HTERT RPE-1 (cell line): Measurements from ENCODE around the gene ZNF280D.
"Not testable (repeated sequence)": the region's sequence is repeated elsewhere in the genome, so short reads cannot be mapped to it uniquely, and the experiment has no call there.

Source experiments
- in situ Hi-C: fragments of 300-500 bp; cut with MboI; formaldehyde crosslinking; loops from 4 replicates; pipeline ENCODE4 v1.14.3; 2020; ENCODE audit warnings: low sequenced_read_pairs

ZNF280D gene

DNA sequence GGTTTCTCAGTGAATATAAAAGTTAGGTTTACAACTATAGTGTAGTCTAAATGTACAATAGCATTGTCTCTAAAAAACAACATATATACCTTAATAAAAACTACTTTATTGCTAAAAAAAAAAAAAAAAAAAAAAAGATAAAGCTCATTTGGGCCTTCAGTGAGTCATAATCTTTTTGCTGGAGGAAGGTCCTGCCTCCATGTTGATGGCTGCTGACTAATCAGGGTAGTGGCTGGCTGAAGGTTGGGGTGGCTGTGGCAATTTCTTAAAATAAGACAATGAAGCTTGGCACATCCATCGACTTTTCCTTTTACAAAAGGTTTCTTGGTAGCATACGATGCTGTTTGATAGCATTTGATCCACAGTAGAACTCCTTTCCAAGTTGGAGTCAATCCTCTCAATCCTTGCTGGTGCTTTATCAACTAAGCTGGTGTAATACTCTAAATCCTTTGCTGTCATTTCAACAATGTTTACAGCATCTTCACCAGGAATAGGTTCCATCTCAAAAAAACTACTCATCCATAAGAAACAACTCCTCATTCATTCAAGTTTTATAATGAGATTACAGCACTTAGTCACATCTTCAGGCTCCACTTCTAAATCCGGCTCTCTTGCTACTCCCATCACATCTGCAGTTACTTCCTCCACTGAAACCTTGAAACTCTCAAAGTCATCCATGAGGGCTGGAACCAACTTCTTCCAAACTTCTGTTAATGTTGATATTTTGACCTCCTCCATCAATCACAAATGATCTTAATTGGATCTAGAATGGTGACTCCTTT lies 13.3 kb downstream of the ZNF280D start:
- in situ Hi-C loops, result no loop called here

DNA sequence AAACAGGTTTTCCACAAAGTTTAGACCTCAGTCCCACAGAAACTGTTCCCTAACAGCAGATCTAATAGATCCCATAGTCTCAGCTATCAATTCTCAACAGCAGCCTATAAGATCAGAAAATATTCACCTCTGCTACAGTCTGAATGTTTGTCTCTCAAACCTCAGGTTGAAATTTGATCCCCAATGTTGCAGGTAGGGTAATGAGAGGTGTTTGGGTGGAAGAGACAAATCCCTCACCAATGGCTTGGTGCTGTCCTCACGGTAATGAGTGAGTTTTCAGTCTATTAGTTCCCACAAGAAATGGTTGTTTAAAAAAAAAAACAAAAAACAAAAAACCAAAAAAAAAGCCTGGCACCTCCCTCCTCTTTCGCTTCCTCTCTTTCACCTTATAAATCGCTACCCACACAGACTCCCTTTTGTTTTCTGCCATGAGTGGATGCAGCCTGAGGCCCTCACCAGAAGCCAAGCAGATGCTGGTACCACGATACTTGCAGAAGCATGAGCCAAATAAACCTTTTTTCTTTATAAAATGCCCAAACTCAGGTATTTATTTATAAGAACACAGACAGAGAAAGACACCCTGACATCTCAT lies 14.2 kb downstream of the ZNF280D start:
- in situ Hi-C loops, result no loop called here

DNA sequence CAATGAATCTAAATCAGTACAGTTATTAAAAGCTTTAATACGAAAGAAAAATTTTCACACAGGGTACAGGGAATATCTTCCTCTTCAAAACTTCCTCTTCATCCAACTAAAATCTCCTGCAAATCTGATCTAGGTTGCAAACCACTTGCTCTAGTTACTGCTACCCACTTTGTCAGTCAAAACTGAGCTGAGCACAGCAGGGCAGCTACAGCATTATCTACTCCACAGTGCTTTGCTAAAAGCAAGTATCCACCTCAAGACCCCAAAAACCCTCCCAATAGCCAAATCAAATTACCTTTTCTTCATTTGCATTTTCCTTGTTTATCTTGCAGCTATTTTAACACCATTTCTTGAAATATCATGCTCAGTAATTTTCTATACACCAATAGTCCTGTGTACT lies 14.7 kb downstream of the ZNF280D start:
- in situ Hi-C loops, result no loop called here

DNA sequence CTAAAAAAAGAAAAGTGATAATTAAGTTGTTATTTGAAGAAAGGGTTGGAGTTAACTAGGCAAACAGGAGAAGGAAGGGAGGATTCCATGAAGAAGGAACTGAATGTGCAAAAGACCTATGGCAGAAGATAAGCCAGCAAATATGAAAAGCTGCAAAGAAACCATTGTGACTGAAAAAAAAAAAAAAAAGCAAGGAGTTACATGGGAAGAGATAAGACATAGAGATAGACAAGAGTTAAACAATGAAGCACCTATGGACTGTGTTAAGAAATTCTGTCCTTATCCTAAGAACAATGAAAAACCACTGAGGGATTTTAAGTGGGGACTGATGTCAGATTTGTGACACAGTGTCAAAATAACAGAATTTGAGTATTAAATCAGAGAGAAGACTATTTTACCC lies 17.0 kb downstream of the ZNF280D start:
- in situ Hi-C loops, result no loop called here

DNA sequence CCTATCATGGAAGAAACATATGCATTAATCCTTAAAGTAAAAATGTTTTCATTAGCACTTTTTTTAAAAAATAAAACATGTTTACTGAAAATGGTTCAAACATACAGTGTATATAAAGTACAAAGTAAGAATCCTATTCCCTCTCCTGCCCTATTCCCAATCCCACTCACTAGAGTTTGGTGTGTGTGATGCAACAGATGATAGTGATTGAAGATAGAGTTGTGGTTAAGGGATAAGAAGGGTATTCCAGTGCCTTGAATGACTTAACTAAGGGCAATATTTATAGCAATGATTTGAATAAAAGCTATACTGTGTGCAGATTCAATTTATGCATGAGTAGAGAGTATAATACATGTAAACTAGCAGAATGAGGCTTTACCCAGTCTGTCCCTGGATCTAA lies 18.1 kb downstream of the ZNF280D start:
- in situ Hi-C loops, result no loop called here

DNA sequence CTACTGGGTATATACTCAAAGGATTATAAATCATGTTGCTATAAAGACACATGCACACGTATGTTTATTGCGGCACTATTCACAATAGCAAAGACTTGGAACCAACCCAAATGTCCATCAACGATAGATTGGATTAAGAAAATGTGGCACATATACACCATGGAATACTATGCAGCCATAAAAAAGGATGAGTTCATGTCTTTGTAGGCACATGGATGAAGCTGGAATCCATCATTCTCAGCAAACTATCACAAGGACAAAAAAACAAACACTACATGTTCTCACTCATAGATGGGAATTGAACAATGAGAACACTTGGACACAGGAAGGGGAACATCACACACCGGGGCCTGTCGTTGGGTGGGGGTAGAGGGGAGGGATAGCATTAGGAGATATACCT lies 23.8 kb downstream of the ZNF280D start:
- in situ Hi-C loops, result not testable (repeated sequence)

DNA sequence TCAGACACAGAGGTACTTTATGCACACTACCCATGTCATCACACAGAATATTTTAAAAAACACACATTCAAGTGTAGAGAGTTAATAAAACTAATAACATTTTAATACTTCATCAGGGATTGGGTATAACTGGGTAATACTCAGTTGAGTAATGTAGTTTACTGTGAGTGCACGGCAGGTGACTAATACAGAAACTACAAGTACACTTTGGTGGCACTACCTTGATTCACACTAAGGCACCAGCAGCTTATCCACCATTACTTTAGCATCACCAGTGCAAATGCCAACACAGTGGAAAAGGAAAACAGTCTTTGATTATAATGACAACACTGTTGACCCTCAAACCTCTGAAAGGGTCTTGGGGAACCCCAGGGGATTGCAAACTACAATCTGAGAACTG lies 33.6 kb downstream of the ZNF280D start:
- in situ Hi-C loops, result no loop called here

DNA sequence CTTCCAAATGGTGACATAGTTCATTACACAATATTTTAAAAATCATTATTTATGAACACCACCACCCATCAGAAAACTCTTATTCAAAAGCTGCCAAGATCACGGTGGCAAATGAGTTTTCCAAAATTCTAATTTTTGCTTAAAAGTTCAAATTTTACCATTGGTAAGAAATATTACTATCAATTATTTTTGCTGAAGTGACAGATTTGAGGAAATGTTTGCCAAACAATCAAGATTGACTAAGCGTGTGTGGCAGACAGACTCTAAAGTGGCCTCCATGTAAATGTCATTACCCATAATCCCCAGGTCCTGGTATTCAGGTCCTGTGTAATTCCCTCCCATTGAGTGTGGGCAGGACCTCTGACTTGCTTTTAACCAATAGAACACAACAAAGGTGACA lies 35.0 kb downstream of the ZNF280D start:
- in situ Hi-C loops, result no loop called here

DNA sequence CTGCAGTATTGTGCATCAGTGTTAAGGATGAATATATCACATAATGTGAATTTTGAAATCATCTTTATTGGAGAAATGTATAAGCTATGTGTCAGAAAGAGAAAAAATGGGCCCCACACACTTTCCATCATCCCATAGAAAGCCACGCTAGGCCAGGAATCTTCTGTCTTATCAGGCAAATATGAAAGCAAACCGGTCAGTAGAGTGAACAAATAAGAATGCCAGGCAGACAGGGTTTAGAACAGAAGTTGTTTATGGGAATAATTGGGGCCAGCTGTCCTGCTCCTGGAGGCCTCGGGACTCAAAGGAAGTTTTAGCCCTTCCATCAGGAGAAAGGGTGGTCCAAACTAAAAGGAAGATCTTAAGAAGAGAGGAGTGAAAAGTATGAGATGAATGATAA lies 39.5 kb downstream of the ZNF280D start:
- in situ Hi-C loops, result no loop called here

DNA sequence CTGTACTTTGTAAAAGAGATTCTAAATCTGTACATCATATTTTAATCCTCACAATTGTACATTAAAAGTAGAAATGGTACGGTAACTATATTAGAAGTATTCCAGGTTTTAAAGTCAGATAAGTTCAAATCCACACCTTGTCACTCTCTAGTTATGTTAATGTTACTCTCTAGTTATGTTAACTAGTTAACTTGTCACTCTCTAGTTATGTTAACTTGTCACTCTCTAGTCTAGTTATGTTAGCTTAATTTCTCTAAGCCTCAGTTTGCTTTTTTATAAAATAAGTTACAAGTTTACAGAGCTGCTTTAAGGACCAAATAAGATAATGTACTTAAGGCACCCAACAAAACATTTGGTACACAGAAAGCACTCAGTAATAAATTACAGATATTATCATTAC lies 42.6 kb downstream of the ZNF280D start:
- in situ Hi-C loops, result no loop called here

DNA sequence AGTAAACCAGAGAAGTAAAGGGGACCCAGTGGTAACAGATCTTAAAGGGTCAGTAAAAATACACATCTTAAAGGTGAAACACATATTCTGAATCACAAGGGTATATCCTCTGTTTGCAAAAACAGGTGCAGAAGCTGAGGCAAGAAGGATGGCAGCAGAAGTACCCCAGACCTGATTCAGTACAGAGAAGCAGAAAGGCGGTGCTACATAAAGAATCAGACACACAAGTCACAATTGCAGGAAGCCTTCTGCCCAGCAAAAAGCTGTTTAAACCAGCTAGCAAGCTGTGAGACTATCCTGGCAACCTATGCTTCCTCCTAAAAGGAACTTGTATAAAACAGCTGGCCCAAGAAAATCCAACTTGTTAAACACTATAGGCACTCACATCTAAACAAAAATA lies 49.4 kb downstream of the ZNF280D start:
- in situ Hi-C loops, result no loop called here

DNA sequence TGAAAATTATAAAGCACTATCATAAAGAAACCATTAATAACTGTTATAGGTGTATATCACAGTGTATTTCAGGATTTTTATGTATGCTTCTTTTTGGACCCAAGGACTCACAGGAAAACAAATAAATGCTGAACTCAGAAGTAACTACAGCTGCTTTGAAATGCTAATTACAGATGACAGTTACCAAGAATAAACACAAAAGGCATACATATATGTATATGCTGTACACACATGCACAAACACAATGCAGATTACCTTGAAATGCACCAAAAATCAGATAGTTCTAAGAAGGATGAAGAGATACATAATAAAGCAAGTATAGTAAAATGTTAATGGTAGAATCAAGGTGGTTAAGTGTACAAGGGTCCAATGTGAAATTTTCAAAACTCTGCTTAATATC lies 52.2 kb downstream of the ZNF280D start:
- in situ Hi-C loops, result no loop called here

DNA sequence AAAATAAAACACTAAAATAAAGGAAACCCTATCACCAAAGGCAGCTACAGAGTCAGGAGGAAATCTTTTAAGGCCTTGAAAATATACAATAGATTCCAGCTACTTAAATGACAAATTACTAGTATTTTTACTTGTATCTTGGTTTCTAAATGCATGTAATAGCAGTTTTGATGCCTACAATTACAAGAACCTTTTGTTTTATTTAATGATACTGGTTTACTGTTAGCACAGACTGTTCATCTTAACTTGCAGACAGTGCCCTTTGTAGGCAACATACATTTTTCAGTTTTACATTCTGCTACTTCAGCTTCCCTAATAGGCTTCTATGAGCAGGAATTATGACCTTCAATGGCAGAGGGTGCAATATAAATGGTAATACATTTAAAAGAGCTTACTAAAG lies 54.1 kb downstream of the ZNF280D start:
- in situ Hi-C loops, result no loop called here

DNA sequence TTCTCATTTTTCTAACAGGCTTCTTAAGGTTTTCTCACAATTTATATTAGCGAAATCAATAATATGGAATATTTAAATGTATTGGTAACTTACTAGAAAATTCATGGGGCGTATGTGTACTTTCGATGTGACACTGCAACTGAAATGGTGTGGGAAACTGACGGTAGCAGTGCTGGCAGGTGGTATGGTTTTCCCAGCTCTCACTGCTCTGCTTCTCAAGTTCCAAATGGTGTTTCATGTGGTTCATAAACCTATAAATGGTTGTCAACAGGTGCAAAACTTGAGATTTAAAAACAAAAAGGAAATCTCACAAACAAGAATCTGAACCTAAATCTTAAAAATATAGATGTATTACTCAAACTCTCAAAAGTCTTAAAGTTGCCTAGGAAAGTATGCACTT lies 54.7 kb downstream of the ZNF280D start:
- in situ Hi-C loops, result no loop called here

DNA sequence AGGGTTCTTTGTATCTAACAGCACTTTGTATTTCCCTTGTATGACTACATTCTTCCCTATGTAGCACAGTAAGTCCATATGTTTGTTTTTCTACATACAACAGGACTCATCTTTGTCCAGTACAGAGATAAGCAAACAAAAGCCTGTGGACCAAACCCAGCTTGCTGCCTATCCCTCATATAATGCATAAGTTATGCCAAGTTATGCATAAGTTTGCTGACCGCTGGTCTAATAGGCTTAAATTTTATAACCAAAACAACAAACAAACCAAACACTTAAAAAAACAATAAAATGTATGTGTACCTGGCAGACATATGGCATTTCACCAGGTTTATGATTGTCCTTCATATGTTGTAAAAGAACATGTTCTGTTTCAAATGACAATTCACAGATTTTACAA lies 56.0 kb downstream of the ZNF280D start:
- in situ Hi-C loops, result no loop called here

DNA sequence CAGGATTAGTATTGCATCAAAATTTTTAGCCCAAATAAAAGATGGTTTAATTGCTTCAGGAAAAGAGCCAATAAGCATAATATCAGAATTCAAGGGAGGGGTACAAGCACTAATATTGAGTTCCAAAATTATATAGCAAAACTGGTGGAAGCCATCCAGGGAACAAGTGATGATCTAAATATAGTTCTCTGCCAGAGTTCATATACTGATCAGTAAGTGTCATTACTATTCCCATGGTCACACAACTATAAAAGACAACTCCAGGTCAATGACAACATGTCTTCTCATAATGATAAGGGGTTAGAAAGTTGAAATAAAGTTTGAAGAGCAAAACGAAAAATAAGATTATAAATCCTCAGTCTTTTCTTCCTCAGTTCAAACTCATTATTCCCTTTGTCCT lies 57.4 kb downstream of the ZNF280D start:
- in situ Hi-C loops, result no loop called here

DNA sequence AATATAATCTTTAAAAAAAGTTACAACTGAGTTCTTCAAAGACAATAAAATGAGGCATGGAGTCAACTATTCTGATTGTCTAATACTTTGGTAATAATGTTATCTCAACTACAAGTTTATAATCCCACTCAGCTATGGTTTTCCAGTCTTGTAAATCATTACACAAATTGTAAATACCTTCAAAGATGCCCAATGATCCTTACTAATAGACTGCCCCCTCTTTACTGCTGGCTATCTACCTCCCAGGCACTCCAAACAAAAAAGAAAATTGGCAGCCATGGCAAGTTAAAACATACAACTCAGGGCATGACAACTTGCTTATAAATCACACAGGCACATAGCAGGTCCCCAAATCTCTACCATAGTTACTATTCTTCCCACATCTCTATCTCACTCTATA lies 58.5 kb downstream of the ZNF280D start:
- in situ Hi-C loops, result no loop called here

DNA sequence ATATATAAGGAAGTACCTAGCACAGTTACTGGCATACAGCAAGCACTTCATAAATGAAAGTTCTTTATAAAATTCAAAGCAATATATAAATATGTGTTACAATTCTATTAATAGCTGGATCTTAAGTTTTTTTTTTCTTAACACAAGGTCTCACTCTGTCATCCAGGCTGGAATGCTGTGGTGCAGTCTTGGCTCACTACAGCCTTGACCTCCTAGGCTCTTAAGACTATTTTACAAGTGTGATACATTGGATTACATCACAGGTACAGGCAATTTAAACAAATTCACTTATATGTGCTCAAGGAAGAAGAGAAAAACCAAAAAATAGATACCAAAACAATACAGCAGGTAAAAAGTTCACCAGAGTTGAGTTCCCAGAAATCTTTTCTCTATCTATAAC lies 60.6 kb downstream of the ZNF280D start:
- in situ Hi-C loops, result no loop called here

DNA sequence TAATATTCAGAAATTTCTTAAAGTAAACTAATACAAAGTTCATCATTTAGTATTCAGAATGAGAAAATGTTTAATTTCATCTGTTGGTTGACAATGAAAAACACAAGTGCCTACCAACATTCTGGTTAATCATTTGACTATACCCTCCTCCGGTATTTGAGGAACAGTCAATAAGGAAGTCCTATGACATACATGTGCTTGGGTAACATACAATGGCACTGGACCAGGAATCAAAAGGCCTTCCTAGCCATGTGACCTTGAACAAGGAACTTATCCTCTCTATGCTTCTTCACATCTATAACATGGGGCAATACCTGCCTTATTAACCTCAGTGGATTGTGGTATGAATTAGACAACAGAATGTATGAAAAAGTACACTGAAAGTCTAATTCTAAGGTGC lies 65.8 kb downstream of the ZNF280D start:
- in situ Hi-C loops, result no loop called here

DNA sequence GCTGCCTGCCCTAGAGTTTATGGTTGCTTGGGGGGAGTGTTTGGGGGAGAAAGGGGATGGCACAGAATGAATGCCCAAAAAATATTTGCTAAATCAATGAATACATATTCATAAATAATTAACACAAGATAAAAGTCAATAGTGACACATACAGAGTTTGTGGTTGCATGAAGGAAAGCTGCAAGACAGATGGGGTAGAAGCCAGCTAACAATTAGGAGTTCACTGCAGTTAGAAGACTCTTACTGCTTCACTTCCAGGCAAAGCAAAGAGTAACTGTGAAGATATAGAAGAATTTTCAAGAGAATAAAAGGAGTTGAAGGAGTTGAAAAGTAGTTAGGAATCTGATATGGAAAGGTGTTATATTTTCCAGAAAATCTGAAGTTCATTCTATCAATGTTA lies 72.4 kb downstream of the ZNF280D start:
- in situ Hi-C loops, result no loop called here

DNA sequence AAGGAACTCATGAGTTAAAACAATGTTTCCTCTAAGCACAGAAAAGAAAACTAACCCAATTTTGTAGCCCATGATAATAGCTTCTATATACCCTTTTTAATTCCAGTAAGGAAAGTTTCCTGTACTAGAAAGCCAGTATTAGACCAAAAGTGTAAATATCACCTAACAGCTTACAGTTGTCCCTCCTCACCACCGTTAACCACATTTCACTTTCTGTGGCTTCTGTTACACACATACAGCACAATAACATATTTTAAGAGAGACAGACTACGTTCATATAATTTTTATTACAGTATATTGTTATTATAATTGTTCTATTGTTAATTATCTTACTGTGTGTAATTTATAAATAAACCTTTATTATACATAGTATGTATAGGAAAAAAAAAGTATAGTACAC lies 74.1 kb downstream of the ZNF280D start:
- in situ Hi-C loops, result no loop called here

DNA sequence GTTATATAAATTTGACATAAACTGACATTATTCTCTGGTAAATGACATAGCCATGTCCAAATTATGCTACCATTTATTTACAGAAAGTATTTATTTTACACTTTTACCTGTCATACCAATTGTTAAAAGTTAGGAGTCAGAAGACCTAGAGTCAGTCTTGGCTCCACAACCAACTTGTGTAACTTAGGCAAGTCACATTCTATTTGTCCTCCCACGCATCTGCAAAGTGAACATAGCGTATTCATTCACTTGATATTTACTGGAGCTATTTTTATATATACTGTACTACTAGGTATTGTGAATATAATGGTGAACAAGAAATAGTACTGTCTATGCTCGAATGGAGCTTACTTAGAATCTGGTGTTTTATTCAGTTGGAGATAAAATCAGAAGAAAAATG lies 78.7 kb downstream of the ZNF280D start:
- in situ Hi-C loops, result no loop called here

DNA sequence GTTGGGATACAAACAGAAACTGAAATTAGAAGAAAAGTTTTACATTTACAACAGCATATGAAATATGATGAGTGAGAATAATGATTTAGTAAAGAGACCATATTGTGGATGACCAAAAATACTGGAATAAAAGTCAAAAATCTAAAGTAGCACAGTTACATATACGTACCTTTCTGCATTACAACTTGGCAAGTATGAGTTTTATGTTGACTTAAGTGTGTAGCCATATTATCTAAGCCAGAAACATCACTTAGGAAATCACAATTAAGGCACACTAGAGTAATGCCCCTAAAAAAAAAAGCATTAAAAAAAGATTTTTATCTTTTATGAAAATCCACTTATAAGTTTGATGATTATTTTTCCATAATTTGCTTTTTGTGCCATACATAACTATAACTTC lies 79.1 kb downstream of the ZNF280D start:
- in situ Hi-C loops, result no loop called here
